H1 (cell line): Measurements from ENCODE around the gene TOP3B. TPM values are rescaled to one million over a fixed set of nuclear protein-coding genes. Genes with fewer than 3 reads are reported as not detected.

Experiments
- BACH1 ChIP-seq: IDR thresholded peaks from 2 replicates; pipeline ENCODE4 v1.6.1; 2012; ENCODE audit warnings: low read length, improper control_type of control experiment
- CHD7 ChIP-seq: fragments of 300-600 bp; sonication (generic); IDR thresholded peaks from 2 replicates; pipeline ENCODE4 v1.7.1; 2012; ENCODE audit warnings: low read length, moderate library complexity, mild to moderate bottlenecking, inconsistent platforms; ENCODE audit not compliant: insufficient replicate concordance
- TBP ChIP-seq: IDR thresholded peaks from 2 replicates; pipeline ENCODE4 v1.6.1; 2011; ENCODE audit warnings: low read depth, low read length, improper control_type of control experiment
- USF2 ChIP-seq: IDR thresholded peaks from 2 replicates; pipeline ENCODE4 v1.6.1; 2011; ENCODE audit warnings: low read length, improper control_type of control experiment
- polyA plus RNA-seq, 7 experiments: library from polyadenylated mRNA; depleted of rRNA in 3 of 7; stranded (reverse) in 5 of 7; unstranded in 2 of 7; fragments of >200 nt in 5 of 7; fragments of 200-250 nt in 2 of 7; gene quantifications; 1 replicate in 5 of 7; 2 replicates in 1 of 7; 4 replicates in 1 of 7; pipeline versions ENCODE4 v1.2.1 to v1.2.3, GENCODE V29; 2011 to 2013; ENCODE audit warnings: missing spikeins in 2 of 7, mixed read lengths in 2 of 7
- total RNA-seq: library from RNA; stranded (reverse); fragmentation: NEBNext Ultra II Directional; extraction: Animal tissue kit (Norgen Biotek cat#: 25700); gene quantifications from 2 replicates; pipeline ENCODE4 v1.2.1, GENCODE V29; 2021

The TOP3B gene
- total and polyA plus RNA-seq, 2 of the 8 experiments (the other 6 are each of a cell fraction or from before 2014, with no cell fraction given): 30.4 to 52.8 TPM

GRCh38 chr22:22005945-22006595 lies 23.5 kb upstream of the TOP3B start (continued):
- TF ChIP-seq CHD7 (no peak), USF2 (no peak), TBP (no peak), BACH1 (no peak)
